Vagina (tissue), 2 donors: ENCODE measurements around the gene SEL1L. TPM values are rescaled to one million over a fixed set of nuclear protein-coding genes. Genes with fewer than 3 reads are reported as not detected.
A peak's percentile ranks its signal among the peaks of the same experiment; 100 is the strongest.

Experiments
- DNase-seq, 2 donors: peaks; one replicate each; pipeline ENCODE4 v3.0.0-alpha.2; 2017; ENCODE audit errors: extremely low spot score in 2 of 2
- H3K27ac ChIP-seq: fragments of 200-600 bp; sonication (generic); one replicate; pipeline ENCODE4 v1.5.1; 2019
- H3K27me3 ChIP-seq: fragments of 200-600 bp; sonication (generic); one replicate; pipeline ENCODE4 v1.5.1; 2019
- H3K36me3 ChIP-seq, 2 donors: fragments of 200-600 bp; sonication (generic); one replicate each; pipeline ENCODE4 v1.5.1; 2017 to 2019
- H3K4me1 ChIP-seq: fragments of 200-600 bp; sonication (generic); one replicate; pipeline ENCODE4 v1.5.1; 2019
- H3K4me3 ChIP-seq, 2 donors: fragments of 200-600 bp; sonication (generic); 1 replicate in 1 of 2; 2 replicates in 1 of 2; pipeline ENCODE4 v1.5.1; 2016 to 2019
- H3K9me3 ChIP-seq: fragments of 200-600 bp; sonication (generic); one replicate; pipeline ENCODE4 v1.5.1; 2019
- CTCF ChIP-seq, 3 experiments: fragments of 450-650 bp in 2 of 3; fragments of 200-600 bp in 1 of 3; sonication (generic) in 1 of 3; IDR thresholded peaks; one replicate each; pipeline ENCODE4 v1.5.1; 2017 to 2019; ENCODE audit warnings: antibody characterized with exemption in 3 of 3, mild to moderate bottlenecking in 2 of 3, moderate library complexity in 2 of 3
- POLR2A ChIP-seq, 2 donors: fragments of 450-650 bp; IDR thresholded peaks; one replicate each; pipeline ENCODE4 v1.6.1; 2017; ENCODE audit warnings: antibody characterized with exemption in 2 of 2, mild to moderate bottlenecking in 2 of 2, moderate library complexity in 2 of 2
- POLR2AphosphoS5 ChIP-seq, 2 donors: sonication (generic); formaldehyde crosslinking; IDR thresholded peaks; one replicate each; pipeline ENCODE4 v1.9.0; 2017; ENCODE audit warnings: antibody characterized with exemption in 2 of 2, mild to moderate bottlenecking in 2 of 2, low read depth in 1 of 2; ENCODE audit not compliant: insufficient read depth in 1 of 2
- intact Hi-C: fragments of 100-400 bp; cut with DNase I; formaldehyde crosslinking; loops from one replicate; pipeline ENCODE4 v1.15.1; 2023
- total RNA-seq: library from RNA; depleted of rRNA; stranded (reverse); fragments of >200 nt; gene quantifications from one replicate; pipeline ENCODE4 v1.2.3, GENCODE V29; 2016

Gene SEL1L
- total RNA-seq, result 28.2 TPM

DNA sequence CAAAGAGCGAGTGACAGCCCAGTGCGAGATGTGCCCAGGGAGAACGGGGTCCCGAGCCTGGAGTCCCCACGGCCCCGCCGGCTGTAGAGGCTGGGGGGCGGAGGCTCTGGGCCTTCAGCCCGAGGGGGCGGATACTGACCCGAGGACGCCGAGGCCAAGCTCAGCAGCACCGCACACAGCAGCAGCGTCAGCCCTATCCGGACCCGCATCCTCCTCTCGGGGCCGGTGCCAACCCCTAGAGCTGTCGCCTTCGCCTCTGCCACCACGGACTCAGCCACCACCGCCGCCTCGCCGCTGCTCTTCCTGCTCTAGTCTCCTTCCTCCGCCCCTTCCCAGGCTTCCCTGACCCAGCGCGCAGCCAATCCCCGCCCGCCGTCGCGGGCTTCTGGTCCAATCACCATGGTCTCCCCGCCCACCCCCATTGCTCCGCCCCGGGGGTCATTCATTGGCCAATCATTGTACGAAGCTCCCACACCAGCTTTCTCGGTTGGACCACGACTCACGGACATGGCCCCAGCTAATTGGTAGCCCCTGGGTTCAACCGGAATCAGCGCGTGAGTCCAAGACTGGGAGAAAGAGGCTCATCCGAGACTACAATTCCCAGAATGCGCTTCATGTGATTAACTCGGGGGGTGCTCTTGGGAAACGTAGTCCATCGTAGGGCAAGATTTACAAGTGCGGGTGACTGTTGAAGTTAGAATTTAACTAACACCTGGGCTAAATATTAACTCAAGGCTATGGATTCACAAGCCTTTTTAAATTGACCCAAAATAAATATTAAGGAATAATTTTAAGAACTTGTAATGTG lies at the start of gene SEL1L:
TSS of gene SEL1L (minus strand) at position 318 of the 808 bp plus-strand sequence. CDS start at position 209, 109 bp downstream.
- Histone ChIP-seq H3K27me3 (no peaks in the 10 kb centered on the region), H3K9me3 (no peaks in the 10 kb centered on the region), H3K27ac (peak within 1 kb of the TSS; percentile 64), H3K4me3 (peak within 1 kb of the TSS; percentile 92 to 96), H3K36me3 (no peaks in the 10 kb centered on the region), H3K4me1 (peaks cover 37% of the 10 kb centered on the region)
- peak; percentile 99 to 100 for DNase-seq
- intact Hi-C loops, result no loop called here
- TF ChIP-seq POLR2A (IDR thresholded peaks at IDR 0.05), result peak in 1 of 2 donors; percentile 61
- TF ChIP-seq POLR2AphosphoS5 (IDR thresholded peaks at IDR 0.05; ENCODE audit: insufficient read depth in 1 of 2, low read depth in 1 of 2), result peak; percentile 90 to 93
- no peak for TF ChIP-seq CTCF (IDR thresholded peaks at IDR 0.05)

DNA sequence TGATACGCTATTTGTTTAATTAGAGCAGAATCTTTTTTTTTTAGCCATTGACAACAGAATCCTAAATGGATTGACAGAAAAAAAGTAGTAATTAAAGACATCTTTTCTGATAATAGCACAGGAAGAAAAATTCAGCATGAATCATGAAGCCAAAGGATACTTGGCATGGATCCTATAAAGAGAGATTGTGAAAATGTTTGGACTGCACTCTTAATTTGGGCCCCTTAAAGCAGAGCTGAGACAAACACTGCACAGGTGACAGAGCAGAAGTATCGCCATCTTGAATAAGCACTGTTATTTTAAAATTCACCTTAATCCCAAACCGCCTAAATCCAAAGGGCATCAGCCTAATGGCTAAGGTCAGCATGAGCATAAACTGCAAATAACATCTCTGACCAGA lies 48.8 kb upstream of the SEL1L start:
- H3K27me3 ChIP-seq, result no peaks in the 10 kb centered on the region

DNA sequence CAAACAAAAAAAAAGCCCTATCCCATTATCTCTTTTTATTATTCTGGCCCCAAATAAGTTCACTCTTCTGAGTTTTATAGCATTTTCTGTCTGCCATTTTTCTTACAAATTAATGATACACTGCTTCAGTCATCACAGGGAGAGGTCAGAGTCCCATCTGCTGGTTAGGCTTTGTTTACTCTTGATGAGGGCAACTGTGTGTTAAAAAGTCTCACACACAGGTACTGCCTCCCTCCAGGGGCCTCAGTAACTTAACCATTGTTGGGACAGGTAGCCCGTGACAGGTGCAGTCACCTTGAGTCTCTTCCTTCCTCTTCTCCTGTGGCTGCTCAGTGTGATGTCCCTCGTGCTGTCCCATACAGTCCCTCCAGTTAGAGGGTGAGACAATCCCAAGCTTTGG lies 45.5 kb upstream of the SEL1L start:
- intact Hi-C loops, result no loop called here
- Histone ChIP-seq H3K4me1 (no peaks in the 10 kb centered on the region), H3K27me3 (no peaks in the 10 kb centered on the region), H3K9me3 (no peaks in the 10 kb centered on the region), H3K36me3 (no peaks in the 10 kb centered on the region), H3K27ac (no peak overlapping the region), H3K4me3 (no peak overlapping the region)
- no peak for TF ChIP-seq POLR2A (IDR thresholded peaks at IDR 0.05)
- TF ChIP-seq POLR2AphosphoS5 (IDR thresholded peaks at IDR 0.05; ENCODE audit: insufficient read depth in 1 of 2, low read depth in 1 of 2), result no peak
- no peak for TF ChIP-seq CTCF (IDR thresholded peaks at IDR 0.05)
- no peak for DNase-seq

More for the DNA sequence above, 48.8 kb upstream of the SEL1L start:
- intact Hi-C loops, result no loop called here
- TF ChIP-seq POLR2A (IDR thresholded peaks at IDR 0.05) (no peak), POLR2AphosphoS5 (IDR thresholded peaks at IDR 0.05; ENCODE audit: insufficient read depth in 1 of 2, low read depth in 1 of 2) (no peak), CTCF (IDR thresholded peaks at IDR 0.05) (no peak)
- no peak for DNase-seq
- no peaks in the 10 kb centered on the region for H3K4me1 ChIP-seq
- no peaks in the 10 kb centered on the region for H3K36me3 ChIP-seq
- no peak overlapping the region for H3K27ac ChIP-seq
- no peak overlapping the region for H3K4me3 ChIP-seq
- no peaks in the 10 kb centered on the region for H3K9me3 ChIP-seq

DNA sequence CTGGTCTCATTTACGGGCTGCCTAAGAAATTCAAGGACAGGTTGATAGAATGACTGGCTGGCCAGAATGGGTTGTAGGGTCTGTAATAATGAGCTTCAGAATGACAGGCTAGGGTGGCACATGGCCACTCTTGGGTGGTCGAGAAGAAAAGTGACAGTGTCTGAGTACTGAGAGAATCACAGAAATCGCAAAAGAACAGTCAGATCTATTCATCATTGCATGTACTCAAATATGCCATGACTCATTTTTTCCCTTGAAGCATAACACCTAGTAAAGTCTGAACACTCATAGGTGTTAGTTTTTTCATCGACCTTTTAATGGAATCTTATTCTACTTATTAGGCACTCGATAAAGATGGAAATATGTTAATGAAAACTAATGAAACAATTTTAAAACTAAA lies 37.8 kb upstream of the SEL1L start:
- DNase-seq, result no peak
- Histone ChIP-seq H3K27me3 (no peaks in the 10 kb centered on the region), H3K36me3 (no peaks in the 10 kb centered on the region), H3K4me3 (no peak overlapping the region), H3K9me3 (no peaks in the 10 kb centered on the region), H3K27ac (no peak overlapping the region), H3K4me1 (no peaks in the 10 kb centered on the region)
- no peak for TF ChIP-seq POLR2AphosphoS5 (IDR thresholded peaks at IDR 0.05; ENCODE audit: insufficient read depth in 1 of 2, low read depth in 1 of 2)
- intact Hi-C loops, result no loop called here

GRCh38 chr14:81567302-81567701 lies 33.6 kb upstream of the SEL1L start:
- intact Hi-C loops, result no loop called here
- no peak overlapping the region for H3K27ac ChIP-seq
- H3K4me3 ChIP-seq, result no peak overlapping the region
- no peaks in the 10 kb centered on the region for H3K4me1 ChIP-seq
- H3K36me3 ChIP-seq, result no peaks in the 10 kb centered on the region
- TF ChIP-seq POLR2AphosphoS5 (IDR thresholded peaks at IDR 0.05; ENCODE audit: insufficient read depth in 1 of 2, low read depth in 1 of 2) (no peak), CTCF (IDR thresholded peaks at IDR 0.05) (no peak)
- DNase-seq, result no peak
- no peaks in the 10 kb centered on the region for H3K27me3 ChIP-seq
- no peaks in the 10 kb centered on the region for H3K9me3 ChIP-seq
